Measurements from ENCODE around the gene SERINC5. TPM values are rescaled to one million over a fixed set of nuclear protein-coding genes. Genes with fewer than 3 reads are reported as not detected.
A peak's percentile ranks its signal among the peaks of the same experiment; 100 is the strongest.

The SERINC5 gene
- total RNA-seq, 2 donors from 2014 or later: 12.8 to 13.9 TPM

- TF ChIP-seq CTCF (IDR thresholded peaks at IDR 0.05): no peak
- no peaks in the 10 kb centered on the region for H3K27me3 ChIP-seq (replicated peaks; ENCODE audit: insufficient read depth)
- ATAC-seq (ENCODE audit: insufficient number of reproducible peaks, low FRiP score, low read depth) (no peak), DNase-seq (ENCODE audit: low spot score) (no peak)
- peak overlapping the region; percentile 50 to 52 for H3K27ac ChIP-seq
- peaks cover 0 to 19% of the 10 kb centered on the region in 2 donors for H3K4me1 ChIP-seq (ENCODE audit: control insufficient read depth in 1 of 2, low read depth in 2 of 2)
- H3K9me3 ChIP-seq: no peaks in the 10 kb centered on the region
- H3K36me3 ChIP-seq: no peaks in the 10 kb centered on the region
- no peak overlapping the region for H3K4me3 ChIP-seq
Observed at GRCh38 chr5:80198920-80199319, 56.9 kb downstream of the SERINC5 start.

DNA sequence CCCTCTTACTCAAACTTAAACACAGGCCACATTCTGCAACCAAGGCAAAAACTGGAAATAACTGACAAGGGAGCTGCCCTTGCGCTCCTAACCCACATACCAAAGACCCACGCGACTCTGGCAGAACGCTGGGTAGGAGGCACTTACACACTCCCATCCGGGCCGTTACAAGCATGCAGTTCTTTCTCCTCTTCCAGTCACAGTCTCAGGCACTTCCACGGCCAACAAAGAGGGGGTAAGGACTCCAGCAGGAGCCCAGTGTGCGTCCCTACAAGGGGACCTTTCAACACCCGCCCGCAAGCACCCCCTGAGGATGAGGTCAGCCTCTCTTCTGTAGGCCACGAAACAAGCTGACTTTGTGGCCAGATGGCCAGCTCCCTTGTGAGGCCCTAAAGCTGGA is 57.4 kb downstream of the SERINC5 start:
- peaks cover 0 to 24% of the 10 kb centered on the region in 2 donors for H3K4me1 ChIP-seq (ENCODE audit: control insufficient read depth in 1 of 2, low read depth in 2 of 2)
- H3K36me3 ChIP-seq: no peaks in the 10 kb centered on the region
- H3K27ac ChIP-seq: peak overlapping the region; percentile 50 to 52
- ATAC-seq (ENCODE audit: insufficient number of reproducible peaks, low FRiP score, low read depth) (peak; percentile 4), DNase-seq (ENCODE audit: low spot score) (no peak)
- no peaks in the 10 kb centered on the region for H3K9me3 ChIP-seq
- no peak for TF ChIP-seq CTCF (IDR thresholded peaks at IDR 0.05)
- H3K4me3 ChIP-seq: no peak overlapping the region
- no peaks in the 10 kb centered on the region for H3K27me3 ChIP-seq (replicated peaks; ENCODE audit: insufficient read depth)

DNA sequence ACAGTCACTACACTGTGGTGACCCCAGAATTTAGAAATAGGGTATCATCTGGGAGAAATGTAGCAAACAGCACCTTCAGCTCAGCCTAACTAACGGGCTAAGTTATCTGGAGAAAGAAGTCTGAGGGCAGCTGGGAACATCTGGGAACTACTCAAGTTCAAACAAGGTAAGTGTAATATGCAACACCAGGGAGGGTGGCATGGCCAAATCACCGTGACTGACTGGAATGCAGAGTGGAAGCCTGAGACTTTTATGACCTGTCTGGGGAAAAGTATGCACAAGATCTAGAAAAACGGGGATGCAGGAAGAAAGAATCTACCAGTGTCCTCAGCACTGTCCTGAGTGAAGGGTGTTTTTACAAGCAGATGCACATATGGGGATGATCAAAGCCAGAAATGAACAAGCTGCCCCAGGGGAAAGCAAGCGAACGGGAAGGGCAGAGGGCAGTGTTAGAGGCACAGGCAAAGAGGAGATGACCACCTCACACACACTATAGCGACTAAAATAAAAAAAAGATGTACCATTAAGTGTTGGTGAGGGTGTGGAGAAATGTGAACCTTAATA is 59.9 kb downstream of the SERINC5 start:
- no peaks in the 10 kb centered on the region for H3K27me3 ChIP-seq (replicated peaks; ENCODE audit: insufficient read depth)
- no peak overlapping the region for H3K4me3 ChIP-seq
- H3K9me3 ChIP-seq: no peaks in the 10 kb centered on the region
- ATAC-seq (ENCODE audit: insufficient number of reproducible peaks, low FRiP score, low read depth) (no peak), DNase-seq (ENCODE audit: low spot score) (no peak)
- no peak overlapping the region for H3K27ac ChIP-seq
- no peaks in the 10 kb centered on the region for H3K36me3 ChIP-seq
- peaks cover 11 to 48% of the 10 kb centered on the region in 2 donors for H3K4me1 ChIP-seq (ENCODE audit: control insufficient read depth in 1 of 2, low read depth in 2 of 2)
- no peak for TF ChIP-seq CTCF (IDR thresholded peaks at IDR 0.05)

- no peaks in the 10 kb centered on the region for H3K27me3 ChIP-seq (replicated peaks; ENCODE audit: insufficient read depth)
- H3K4me1 ChIP-seq (ENCODE audit: control insufficient read depth in 1 of 2, low read depth in 2 of 2): peaks cover 11 to 48% of the 10 kb centered on the region in 2 donors
- no peak overlapping the region for H3K27ac ChIP-seq
- H3K4me3 ChIP-seq: no peak overlapping the region
- no peaks in the 10 kb centered on the region for H3K36me3 ChIP-seq
- no peak for TF ChIP-seq CTCF (IDR thresholded peaks at IDR 0.05)
- DNase-seq (ENCODE audit: low spot score): no peak
- H3K9me3 ChIP-seq: no peaks in the 10 kb centered on the region
- no peak for ATAC-seq (ENCODE audit: insufficient number of reproducible peaks, low FRiP score, low read depth)
Observed at GRCh38 chr5:80194468-80194867, 61.4 kb downstream of the SERINC5 start.

GRCh38 chr5:80193401-80193800 is 62.4 kb downstream of the SERINC5 start:
- DNase-seq (ENCODE audit: low spot score): no peak
- Histone ChIP-seq H3K9me3 (no peaks in the 10 kb centered on the region), H3K27ac (no peak overlapping the region), H3K4me3 (no peak overlapping the region), H3K36me3 (no peaks in the 10 kb centered on the region), H3K27me3 (replicated peaks; ENCODE audit: insufficient read depth) (no peaks in the 10 kb centered on the region), H3K4me1 (ENCODE audit: control insufficient read depth in 1 of 2, low read depth in 2 of 2) (peaks cover 11 to 43% of the 10 kb centered on the region in 2 donors)
- no peak for ATAC-seq (ENCODE audit: insufficient number of reproducible peaks, low FRiP score, low read depth)
- no peak for TF ChIP-seq CTCF (IDR thresholded peaks at IDR 0.05)
